Glomerular visceral epithelial cell (primary cell): ENCODE measurements around the gene CDK13.
"Not testable (repeated sequence)": the region's sequence is repeated elsewhere in the genome, so short reads cannot be mapped to it uniquely, and the experiment has no call there.

Source experiments
- DNase-seq: peaks from one replicate; pipeline ENCODE4 v3.0.0-alpha.2; 2016; ENCODE audit errors: extremely low spot score

Gene CDK13

GRCh38 chr7:40097728-40098127 lies 147.7 kb downstream of the CDK13 start:
- no peak for DNase-seq

- no peak for DNase-seq
Observed at GRCh38 chr7:40098810-40099209, 148.8 kb downstream of the CDK13 start.

DNA sequence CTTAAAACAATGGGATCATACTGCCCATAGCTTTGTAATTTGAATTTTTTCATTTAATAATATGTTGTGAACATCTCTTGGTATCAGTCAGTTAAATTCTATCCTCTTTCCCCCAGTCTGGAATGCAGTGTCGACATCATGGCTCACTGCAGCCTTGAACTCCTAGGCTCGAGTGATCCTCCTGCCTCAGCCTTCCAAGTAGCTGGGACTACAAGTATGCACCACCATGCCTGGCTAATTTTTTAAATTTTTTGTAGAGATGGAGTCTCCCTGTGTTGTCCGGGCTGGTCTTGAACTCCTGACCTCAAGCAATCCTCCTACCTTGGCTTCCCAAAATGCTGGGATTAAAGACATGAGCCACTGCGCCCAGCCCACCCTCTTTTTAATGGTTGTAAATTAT lies 149.8 kb downstream of the CDK13 start:
- DNase-seq = no peak

DNA sequence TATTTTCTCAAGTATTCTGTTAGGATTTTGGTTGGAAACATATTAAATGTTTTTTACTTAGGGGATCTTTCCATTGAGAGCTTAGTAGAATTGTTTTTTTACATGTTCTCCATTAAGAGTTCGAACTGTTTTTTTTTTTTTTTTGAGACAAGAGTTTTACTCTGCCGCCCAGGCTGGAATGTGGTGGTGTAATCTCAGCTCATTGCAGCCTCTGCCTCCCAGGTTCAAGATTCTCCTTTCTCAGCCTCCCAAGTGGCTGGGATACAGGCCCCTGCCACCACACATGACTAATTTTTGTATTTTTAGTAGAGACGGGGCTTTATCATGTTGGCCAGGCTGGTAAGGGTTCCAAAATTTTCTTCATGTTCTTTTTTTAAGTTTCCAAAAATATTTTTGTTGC lies 151.1 kb downstream of the CDK13 start:
- DNase-seq = no peak

GRCh38 chr7:40102897-40103296 lies 152.8 kb downstream of the CDK13 start:
- no peak for DNase-seq

DNA sequence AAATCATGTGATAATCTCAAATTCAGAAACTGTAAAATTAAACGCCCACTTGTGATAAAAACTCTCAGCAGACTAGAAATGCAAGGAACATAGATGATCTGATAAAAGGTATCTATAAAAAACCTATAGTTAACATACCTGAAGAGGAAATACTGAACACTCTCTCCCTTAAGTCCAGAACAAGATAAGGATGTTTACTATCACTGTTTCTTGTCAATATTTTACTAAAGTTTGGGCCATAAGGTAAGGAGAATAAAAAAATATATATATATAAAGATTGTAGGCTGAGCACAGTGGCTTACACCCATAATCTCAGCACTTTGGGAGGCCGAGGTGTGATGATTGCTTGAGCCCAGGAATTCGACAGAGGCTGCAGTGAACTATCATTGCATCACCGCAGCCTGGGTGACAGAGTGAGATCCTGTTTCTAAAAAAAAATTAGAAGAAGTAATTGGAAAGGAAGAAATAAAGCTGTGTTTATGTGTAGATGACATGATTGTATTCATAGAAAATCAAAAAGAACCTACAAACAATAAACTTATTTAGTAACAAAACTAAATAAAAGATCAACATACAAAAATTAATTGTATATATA lies 155.9 kb downstream of the CDK13 start:
- no peak for DNase-seq

DNA sequence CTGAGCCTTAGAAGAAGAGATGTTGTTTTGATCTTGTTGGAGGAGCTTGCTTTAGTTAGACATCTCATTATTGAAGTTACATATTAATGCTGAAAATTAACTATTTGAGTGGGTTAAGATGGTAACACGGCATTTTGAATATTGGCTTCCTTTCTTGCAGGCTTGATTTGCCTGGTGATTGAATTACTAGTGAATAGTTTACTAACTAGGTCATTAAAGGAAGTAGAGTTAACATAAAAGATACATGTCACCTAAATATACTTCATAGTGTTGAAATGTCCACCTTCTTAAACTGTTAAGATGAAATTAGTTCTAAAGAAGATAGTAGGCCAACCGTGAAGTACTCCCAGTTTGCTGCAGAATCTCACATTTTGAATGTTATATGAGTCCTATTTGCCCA lies 165.9 kb downstream of the CDK13 start:
- no peak for DNase-seq

GRCh38 chr7:40117199-40117598 lies 167.1 kb downstream of the CDK13 start:
- DNase-seq = peak; percentile 16

GRCh38 chr7:40118201-40118600 lies 168.1 kb downstream of the CDK13 start:
- not testable (repeated sequence) for DNase-seq

DNA sequence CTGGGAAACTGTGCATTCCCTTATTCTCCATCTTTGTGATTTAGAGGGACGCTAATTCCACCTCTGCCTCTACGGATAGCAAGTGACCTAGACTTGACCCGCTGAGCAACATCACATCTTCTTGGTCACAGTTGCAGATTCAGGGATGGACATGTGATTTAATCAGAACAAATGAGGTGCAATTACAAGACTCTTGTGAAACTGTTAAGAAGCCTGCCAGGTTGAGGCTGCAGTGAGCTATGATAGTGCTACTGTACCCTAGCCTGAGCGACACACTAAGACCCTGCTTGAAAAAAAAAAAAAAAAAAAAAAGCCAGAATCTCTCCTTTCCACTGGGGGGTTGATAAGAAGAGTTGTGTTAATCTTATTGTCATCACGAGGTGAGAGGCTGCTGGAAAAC lies 170.0 kb downstream of the CDK13 start:
- DNase-seq = no peak

DNA sequence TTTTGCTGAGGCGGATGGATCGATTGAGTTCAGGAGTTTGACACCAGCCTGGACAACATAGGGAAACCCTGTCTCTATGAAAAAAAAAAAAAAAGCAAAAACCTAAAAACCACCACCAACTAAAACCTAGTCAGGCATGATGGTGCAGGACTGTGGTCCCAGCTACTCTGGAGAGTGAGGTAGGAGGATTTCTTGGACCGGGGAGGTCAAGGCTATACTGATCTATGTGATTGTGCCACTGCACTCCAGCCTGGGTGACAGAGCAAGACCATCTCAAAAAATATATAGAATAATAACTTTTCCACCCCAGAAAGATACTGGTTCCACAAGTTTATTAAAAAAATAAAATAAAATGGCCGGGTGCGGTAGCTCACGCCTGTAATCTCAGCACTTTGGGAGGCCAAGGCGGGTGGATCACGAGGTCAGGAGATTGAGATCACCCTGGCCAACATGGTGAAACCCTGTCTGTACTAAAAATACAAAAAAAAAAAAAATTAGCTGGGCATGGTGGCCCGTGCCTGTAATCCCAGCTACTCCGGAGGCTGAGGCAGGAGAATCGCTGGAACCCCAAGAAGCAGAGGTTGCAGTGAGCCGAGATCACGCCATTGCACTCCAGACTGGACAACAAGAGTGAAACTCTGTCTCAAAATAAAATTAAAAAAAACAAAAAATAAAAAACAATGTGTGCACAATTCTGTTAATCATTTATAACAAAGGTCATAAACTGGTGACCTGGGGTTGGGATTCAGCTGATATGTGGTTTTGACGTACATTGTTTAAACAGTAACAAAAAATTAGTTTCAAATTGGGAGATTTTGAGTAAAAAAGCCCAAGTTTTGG lies 172.3 kb downstream of the CDK13 start:
- not testable (repeated sequence) for DNase-seq

GRCh38 chr7:40122940-40123254 lies 172.8 kb downstream of the CDK13 start:
- no peak for DNase-seq

DNA sequence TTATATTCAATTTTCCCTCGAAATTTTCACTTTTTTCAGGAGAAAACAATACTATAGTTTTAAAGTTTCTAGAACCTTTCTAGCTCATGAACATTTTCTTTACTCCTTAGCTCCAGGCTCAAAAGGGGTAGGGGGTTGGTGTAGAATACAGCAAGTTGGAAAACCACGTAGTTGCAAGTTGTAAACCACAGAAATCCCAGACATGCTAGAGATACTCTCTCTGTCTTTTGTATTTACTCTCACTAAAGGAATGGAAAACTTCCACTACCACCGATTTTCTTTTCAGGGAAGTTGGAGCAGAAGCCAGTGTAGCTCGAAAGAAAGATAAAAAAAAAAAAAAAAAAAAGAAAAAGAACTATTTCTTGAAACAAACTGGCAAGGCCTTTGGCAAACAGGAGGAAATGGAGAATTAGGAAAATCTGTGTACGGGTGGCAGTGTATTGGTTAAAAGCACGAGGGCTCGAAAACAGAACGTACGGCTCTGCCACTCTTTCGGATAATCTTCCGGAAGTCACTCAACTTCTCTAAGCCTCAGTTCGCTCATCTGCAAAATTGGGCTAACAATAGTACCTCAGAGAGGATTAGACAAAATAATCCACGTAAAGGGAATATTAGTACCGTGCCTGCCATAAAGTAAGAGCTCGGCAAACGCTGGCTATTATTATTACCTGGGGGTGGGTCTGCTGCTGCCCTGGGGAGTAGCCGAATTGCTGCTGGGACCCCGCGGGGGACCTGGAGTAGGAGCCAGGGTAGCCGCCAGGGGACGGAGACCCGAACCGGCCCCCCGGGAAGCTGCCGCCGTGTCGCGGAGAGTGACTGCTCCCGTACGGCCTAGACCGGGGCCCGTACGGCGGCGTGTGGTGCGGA lies 183.7 kb downstream of the CDK13 start:
- DNase-seq = no peak

- DNase-seq = peak; percentile 86
Observed at GRCh38 chr7:40134428-40135316, 184.6 kb downstream of the CDK13 start, which contains the start of the genes MPLKIP and SUGCT. Gene MPLKIP, minus strand, starts transcription at chr7:40134622. Its CDS starts 55 bp downstream, at chr7:40134567. Gene SUGCT, plus strand, starts transcription at chr7:40135005.

GRCh38 chr7:40135317-40135610 lies 185.2 kb downstream of the CDK13 start:
- DNase-seq = no peak

GRCh38 chr7:40137563-40137962 lies 187.5 kb downstream of the CDK13 start:
- no peak for DNase-seq

DNA sequence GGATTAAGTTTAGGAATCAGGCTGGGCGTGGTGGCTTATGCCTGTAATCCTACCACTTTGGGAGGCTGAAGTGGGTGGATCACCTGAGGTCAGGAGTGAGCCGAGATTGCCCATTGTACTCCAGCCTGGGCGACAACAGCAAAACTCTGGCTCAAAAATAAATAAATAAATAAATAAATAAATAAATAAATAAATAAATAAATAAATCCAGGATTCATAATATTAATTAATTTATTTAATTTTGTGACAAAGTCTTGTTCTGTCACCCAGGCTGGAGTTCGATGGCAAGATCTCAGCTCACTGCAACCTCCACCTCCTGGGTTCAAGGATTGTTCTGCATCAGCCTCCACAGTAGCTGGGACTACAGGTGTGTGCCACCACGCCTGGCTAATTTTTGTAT lies 188.9 kb downstream of the CDK13 start:
- DNase-seq = no peak

- DNase-seq = not testable (repeated sequence)
Observed at GRCh38 chr7:40139891-40140290, 189.8 kb downstream of the CDK13 start.

DNA sequence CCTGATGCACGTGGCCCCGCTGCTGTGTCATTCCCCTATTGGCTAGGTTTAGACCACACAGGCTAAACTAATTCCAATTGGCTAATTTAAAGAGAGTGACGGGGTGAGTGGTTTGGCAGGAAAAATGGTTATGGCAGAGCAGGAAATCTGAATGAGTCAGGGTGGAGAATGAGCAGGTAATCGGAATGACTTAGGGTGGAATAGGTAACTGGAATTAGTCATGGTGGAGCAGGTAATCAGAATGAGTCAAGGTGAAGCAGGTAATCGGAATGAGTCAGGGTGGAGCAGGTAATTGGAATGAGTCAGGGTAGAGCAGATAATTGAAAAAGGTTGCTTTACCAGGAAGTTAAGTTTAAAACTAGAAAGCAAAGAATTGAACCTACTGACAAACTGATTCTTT lies 191.9 kb downstream of the CDK13 start:
- DNase-seq = not testable (repeated sequence)

DNA sequence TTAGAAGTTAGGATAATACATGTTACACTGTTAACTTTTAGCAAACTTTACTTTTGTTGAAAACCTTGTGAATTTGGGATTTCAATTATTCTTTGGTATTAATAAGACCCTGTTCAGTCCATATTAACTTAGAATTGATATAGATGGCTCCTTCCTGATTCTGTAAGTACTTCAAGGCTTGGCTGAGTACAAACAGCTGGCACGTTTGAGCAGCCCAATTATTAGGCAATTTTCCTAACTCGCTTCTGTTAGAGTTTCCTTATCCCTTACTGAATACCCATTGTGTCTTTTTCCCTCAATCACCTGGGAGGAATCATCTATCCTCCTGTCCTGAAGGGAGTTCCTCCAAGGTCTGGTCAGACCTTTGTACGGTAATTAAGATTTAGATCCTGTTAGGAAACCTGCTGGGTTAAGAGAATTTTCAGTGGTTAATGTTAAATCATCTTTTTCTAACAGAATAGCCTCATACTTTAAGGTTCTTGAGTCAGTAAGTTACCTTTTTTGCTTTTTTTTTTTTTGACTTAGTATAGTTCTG lies 195.6 kb downstream of the CDK13 start:
- DNase-seq = not testable (repeated sequence)
